Measurements from ENCODE around the gene XPNPEP1. TPM values are rescaled to one million over a fixed set of nuclear protein-coding genes. Genes with fewer than 3 reads are reported as not detected.

Gene XPNPEP1
- total RNA-seq, 2 donors from 2014 or later: 41.2 to 45.2 TPM

GRCh38 chr10:109967739-109968088, 44.4 kb upstream of the XPNPEP1 start:
- Histone ChIP-seq H3K4me1 (peaks cover 0 to 36% of the 10 kb centered on the region in 2 donors), H3K36me3 (no peaks in the 10 kb centered on the region), H3K9me3 (no peaks in the 10 kb centered on the region), H3K4me3 (no peak overlapping the region), H3K27ac (peak overlapping the region in 1 of 2 donors; percentile 4), H3K27me3 (no peaks in the 10 kb centered on the region)
- DNase-seq (ENCODE audit: low spot score): no peak
- TF ChIP-seq, protein P1, sequence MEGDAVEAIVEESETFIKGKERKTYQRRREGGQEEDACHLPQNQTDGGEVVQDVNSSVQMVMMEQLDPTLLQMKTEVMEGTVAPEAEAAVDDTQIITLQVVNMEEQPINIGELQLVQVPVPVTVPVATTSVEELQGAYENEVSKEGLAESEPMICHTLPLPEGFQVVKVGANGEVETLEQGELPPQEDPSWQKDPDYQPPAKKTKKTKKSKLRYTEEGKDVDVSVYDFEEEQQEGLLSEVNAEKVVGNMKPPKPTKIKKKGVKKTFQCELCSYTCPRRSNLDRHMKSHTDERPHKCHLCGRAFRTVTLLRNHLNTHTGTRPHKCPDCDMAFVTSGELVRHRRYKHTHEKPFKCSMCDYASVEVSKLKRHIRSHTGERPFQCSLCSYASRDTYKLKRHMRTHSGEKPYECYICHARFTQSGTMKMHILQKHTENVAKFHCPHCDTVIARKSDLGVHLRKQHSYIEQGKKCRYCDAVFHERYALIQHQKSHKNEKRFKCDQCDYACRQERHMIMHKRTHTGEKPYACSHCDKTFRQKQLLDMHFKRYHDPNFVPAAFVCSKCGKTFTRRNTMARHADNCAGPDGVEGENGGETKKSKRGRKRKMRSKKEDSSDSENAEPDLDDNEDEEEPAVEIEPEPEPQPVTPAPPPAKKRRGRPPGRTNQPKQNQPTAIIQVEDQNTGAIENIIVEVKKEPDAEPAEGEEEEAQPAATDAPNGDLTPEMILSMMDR (IDR thresholded peaks at IDR 0.05): no peak

GRCh38 chr10:109966961-109967738, 43.8 kb upstream of the XPNPEP1 start:
- H3K9me3 ChIP-seq: no peaks in the 10 kb centered on the region
- no peak for DNase-seq (ENCODE audit: low spot score)
- H3K27me3 ChIP-seq: no peaks in the 10 kb centered on the region
- no peaks in the 10 kb centered on the region for H3K36me3 ChIP-seq
- peak overlapping the region in 1 of 2 donors; percentile 4 for H3K27ac ChIP-seq
- no peak overlapping the region for H3K4me3 ChIP-seq
- TF ChIP-seq, protein P1 (IDR thresholded peaks at IDR 0.05): no peak
- H3K4me1 ChIP-seq: peaks cover 0 to 37% of the 10 kb centered on the region in 2 donors

DNA sequence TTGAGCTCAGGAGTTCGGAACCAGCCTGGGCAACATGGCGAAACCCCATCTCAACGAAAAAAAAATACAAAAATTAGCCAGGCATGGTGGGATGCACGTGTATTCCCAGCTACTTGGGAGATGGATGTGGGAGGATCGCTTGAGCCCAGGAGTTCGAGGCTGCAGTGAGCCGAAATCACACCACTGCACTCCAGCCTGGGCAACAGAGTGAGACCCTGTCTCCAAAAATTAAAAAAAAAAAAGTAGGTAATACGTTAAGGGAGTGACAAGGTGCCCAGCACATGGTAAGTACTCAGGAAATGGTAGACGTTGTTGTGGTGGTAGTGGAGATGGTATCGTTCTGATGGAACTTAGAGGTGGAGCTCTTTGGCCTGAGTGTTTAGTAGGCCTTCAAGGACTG, 41.0 kb upstream of the XPNPEP1 start:
- no peak overlapping the region for H3K4me3 ChIP-seq
- no peak for DNase-seq (ENCODE audit: low spot score)
- H3K9me3 ChIP-seq: no peaks in the 10 kb centered on the region
- H3K27me3 ChIP-seq: no peaks in the 10 kb centered on the region
- TF ChIP-seq, protein P1 (IDR thresholded peaks at IDR 0.05): no peak
- no peak overlapping the region for H3K27ac ChIP-seq
- H3K36me3 ChIP-seq: no peaks in the 10 kb centered on the region
- H3K4me1 ChIP-seq: peaks cover 0 to 35% of the 10 kb centered on the region in 2 donors

DNA sequence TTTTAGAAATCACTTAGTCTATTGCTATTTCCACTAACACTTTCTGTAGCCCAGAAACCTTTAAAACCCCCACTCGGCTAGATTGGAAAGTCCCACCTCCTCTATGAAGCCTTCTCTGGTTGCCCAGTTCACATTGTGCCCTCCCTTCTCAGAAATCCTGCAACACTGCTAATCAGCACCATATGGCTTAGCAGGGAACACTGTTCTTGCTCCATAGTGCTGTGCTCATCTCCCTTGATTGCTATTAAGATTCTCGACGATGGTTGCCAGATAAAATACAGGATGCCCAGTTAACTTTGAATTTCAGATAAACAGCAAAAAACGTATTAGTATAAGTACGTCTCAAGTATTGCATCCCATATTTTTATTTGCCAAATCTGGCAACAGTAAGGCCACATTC, 40.1 kb upstream of the XPNPEP1 start:
- Histone ChIP-seq H3K27ac (no peak overlapping the region), H3K36me3 (no peaks in the 10 kb centered on the region), H3K27me3 (no peaks in the 10 kb centered on the region), H3K9me3 (no peaks in the 10 kb centered on the region), H3K4me3 (no peak overlapping the region), H3K4me1 (peaks cover 0 to 28% of the 10 kb centered on the region in 2 donors)
- no peak for DNase-seq (ENCODE audit: low spot score)
- TF ChIP-seq, protein P1 (IDR thresholded peaks at IDR 0.05): no peak

- Histone ChIP-seq H3K4me1 (peaks cover 0 to 20% of the 10 kb centered on the region in 2 donors), H3K27me3 (no peaks in the 10 kb centered on the region), H3K4me3 (no peak overlapping the region), H3K27ac (no peak overlapping the region), H3K9me3 (no peaks in the 10 kb centered on the region), H3K36me3 (no peaks in the 10 kb centered on the region)
- TF ChIP-seq, protein P1 (IDR thresholded peaks at IDR 0.05): no peak
- no peak for DNase-seq (ENCODE audit: low spot score)
Measured at GRCh38 chr10:109962247-109962646, 38.9 kb upstream of the XPNPEP1 start.

Measured in right atrium auricular region (tissue), 2 donors.